ENCODE results near the gene C3orf70.
A peak's percentile ranks its signal among the peaks of the same experiment; 100 is the strongest.

C3orf70 gene

GRCh38 chr3:185079625-185080024 lies 73.2 kb downstream of the C3orf70 start:
- H3K4me1 ChIP-seq (ENCODE audit: control extremely low read depth in 1 of 4, control insufficient read depth in 4 of 4, insufficient read depth in 4 of 4, low read length in 3 of 4), result no peaks in the 10 kb centered on the region
- H3K36me3 ChIP-seq (ENCODE audit: control insufficient read depth in 4 of 4, insufficient read depth in 4 of 4, low read length in 3 of 4), result no peaks in the 10 kb centered on the region
- ChIA-PET POLR2A (no interaction called here), CTCF (interaction anchor here (1.3 to 1.4 kb wide), 2 partner anchors 14 to 96 kb away, joined by 3 read pairs; no protein-coding TSS in a partner anchor)
- H3K27ac ChIP-seq (ENCODE audit: insufficient read depth in 1 of 2, low read depth in 1 of 2, low read length in 2 of 2, poor library complexity in 1 of 2, severe bottlenecking in 2 of 2), result no peak overlapping the region
- no peaks in the 10 kb centered on the region for H3K9me3 ChIP-seq (ENCODE audit: control extremely low read depth in 1 of 5, control insufficient read depth in 4 of 5, insufficient read depth in 2 of 5, low read depth in 1 of 5, low read length in 4 of 5)
- WGBS (ENCODE audit: insufficient coverage), result no CpG with 5 or more reads among the region's 1 CpG
- no peak overlapping the region for H3K4me3 ChIP-seq (ENCODE audit: control insufficient read depth in 1 of 7, extremely low read depth in 1 of 7, insufficient read depth in 4 of 7, low read depth in 2 of 7, low read length in 6 of 7)
- DNase-seq, result no peak
- no peaks in the 10 kb centered on the region for H3K27me3 ChIP-seq (replicated peaks in 2 of 5; ENCODE audit: control insufficient read depth in 4 of 5, insufficient read depth in 5 of 5, low read length in 4 of 5)

DNA sequence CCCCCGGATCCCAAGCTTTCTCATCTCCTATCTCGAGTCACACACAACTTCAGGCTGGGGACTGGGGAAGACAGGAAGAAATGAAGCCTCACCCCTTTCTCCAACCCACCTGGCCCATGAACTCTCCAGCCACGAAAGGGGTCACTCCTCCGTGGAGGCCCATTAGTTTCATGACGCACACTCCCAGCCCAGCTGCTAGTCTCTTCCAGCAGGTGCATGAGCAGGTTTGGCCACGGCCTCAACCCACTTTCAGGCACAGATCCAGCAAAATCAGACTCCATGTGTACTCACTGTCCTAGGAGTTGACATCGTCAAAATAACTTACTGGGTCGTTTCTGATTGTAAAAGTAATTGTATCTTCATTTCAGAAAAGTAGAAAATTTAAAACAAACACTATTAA lies 76.6 kb downstream of the C3orf70 start:
- H3K27me3 ChIP-seq (replicated peaks in 2 of 5; ENCODE audit: control insufficient read depth in 4 of 5, insufficient read depth in 5 of 5, low read length in 4 of 5), result no peaks in the 10 kb centered on the region
- DNase-seq, result no peak
- WGBS (ENCODE audit: insufficient coverage), result 98% methylated on average over 5 of the region's 8 CpGs
- no peaks in the 10 kb centered on the region for H3K4me1 ChIP-seq (ENCODE audit: control extremely low read depth in 1 of 4, control insufficient read depth in 4 of 4, insufficient read depth in 4 of 4, low read length in 3 of 4)
- H3K36me3 ChIP-seq (ENCODE audit: control insufficient read depth in 4 of 4, insufficient read depth in 4 of 4, low read length in 3 of 4), result no peaks in the 10 kb centered on the region
- no peaks in the 10 kb centered on the region for H3K9me3 ChIP-seq (ENCODE audit: control extremely low read depth in 1 of 5, control insufficient read depth in 4 of 5, insufficient read depth in 2 of 5, low read depth in 1 of 5, low read length in 4 of 5)
- POLR2A ChIA-PET, result no interaction called here
- CTCF ChIA-PET, result no interaction called here
- H3K27ac ChIP-seq (ENCODE audit: insufficient read depth in 1 of 2, low read depth in 1 of 2, low read length in 2 of 2, poor library complexity in 1 of 2, severe bottlenecking in 2 of 2), result no peak overlapping the region
- no peak overlapping the region for H3K4me3 ChIP-seq (ENCODE audit: control insufficient read depth in 1 of 7, extremely low read depth in 1 of 7, insufficient read depth in 4 of 7, low read depth in 2 of 7, low read length in 6 of 7)

GRCh38 chr3:185075547-185075946 lies 77.3 kb downstream of the C3orf70 start:
- H3K36me3 ChIP-seq (ENCODE audit: control insufficient read depth in 4 of 4, insufficient read depth in 4 of 4, low read length in 3 of 4), result no peaks in the 10 kb centered on the region
- no peaks in the 10 kb centered on the region for H3K4me1 ChIP-seq (ENCODE audit: control extremely low read depth in 1 of 4, control insufficient read depth in 4 of 4, insufficient read depth in 4 of 4, low read length in 3 of 4)
- ChIA-PET POLR2A (no interaction called here), CTCF (no interaction called here)
- no peaks in the 10 kb centered on the region for H3K9me3 ChIP-seq (ENCODE audit: control extremely low read depth in 1 of 5, control insufficient read depth in 4 of 5, insufficient read depth in 2 of 5, low read depth in 1 of 5, low read length in 4 of 5)
- 98% methylated on average over 13 of the region's 13 CpGs for WGBS (ENCODE audit: insufficient coverage)
- no peak overlapping the region for H3K27ac ChIP-seq (ENCODE audit: insufficient read depth in 1 of 2, low read depth in 1 of 2, low read length in 2 of 2, poor library complexity in 1 of 2, severe bottlenecking in 2 of 2)
- DNase-seq, result no peak
- no peak overlapping the region for H3K4me3 ChIP-seq (ENCODE audit: control insufficient read depth in 1 of 7, extremely low read depth in 1 of 7, insufficient read depth in 4 of 7, low read depth in 2 of 7, low read length in 6 of 7)
- no peaks in the 10 kb centered on the region for H3K27me3 ChIP-seq (replicated peaks in 2 of 5; ENCODE audit: control insufficient read depth in 4 of 5, insufficient read depth in 5 of 5, low read length in 4 of 5)

GRCh38 chr3:185071287-185071800 lies 81.5 kb downstream of the C3orf70 start:
- no peaks in the 10 kb centered on the region for H3K4me1 ChIP-seq (ENCODE audit: control extremely low read depth in 1 of 4, control insufficient read depth in 4 of 4, insufficient read depth in 4 of 4, low read length in 3 of 4)
- H3K9me3 ChIP-seq (ENCODE audit: control extremely low read depth in 1 of 5, control insufficient read depth in 4 of 5, insufficient read depth in 2 of 5, low read depth in 1 of 5, low read length in 4 of 5), result no peaks in the 10 kb centered on the region
- ChIA-PET POLR2A (no interaction called here), CTCF (interaction anchor here (1.4 kb wide), 1 partner anchor 14 kb away, joined by 3 read pairs; no protein-coding TSS in a partner anchor)
- WGBS (ENCODE audit: insufficient coverage), result 73% methylated on average over 7 of the region's 7 CpGs
- no peak for DNase-seq
- no peaks in the 10 kb centered on the region for H3K27me3 ChIP-seq (replicated peaks in 2 of 5; ENCODE audit: control insufficient read depth in 4 of 5, insufficient read depth in 5 of 5, low read length in 4 of 5)
- H3K4me3 ChIP-seq (ENCODE audit: control insufficient read depth in 1 of 7, extremely low read depth in 1 of 7, insufficient read depth in 4 of 7, low read depth in 2 of 7, low read length in 6 of 7), result no peak overlapping the region
- no peaks in the 10 kb centered on the region for H3K36me3 ChIP-seq (ENCODE audit: control insufficient read depth in 4 of 4, insufficient read depth in 4 of 4, low read length in 3 of 4)
- no peak overlapping the region for H3K27ac ChIP-seq (ENCODE audit: insufficient read depth in 1 of 2, low read depth in 1 of 2, low read length in 2 of 2, poor library complexity in 1 of 2, severe bottlenecking in 2 of 2)

- no peak for DNase-seq
- no peaks in the 10 kb centered on the region for H3K27me3 ChIP-seq (replicated peaks in 2 of 5; ENCODE audit: control insufficient read depth in 4 of 5, insufficient read depth in 5 of 5, low read length in 4 of 5)
- no peaks in the 10 kb centered on the region for H3K36me3 ChIP-seq (ENCODE audit: control insufficient read depth in 4 of 4, insufficient read depth in 4 of 4, low read length in 3 of 4)
- 93% methylated on average over 21 of the region's 22 CpGs for WGBS (ENCODE audit: insufficient coverage)
- no peak overlapping the region for H3K27ac ChIP-seq (ENCODE audit: insufficient read depth in 1 of 2, low read depth in 1 of 2, low read length in 2 of 2, poor library complexity in 1 of 2, severe bottlenecking in 2 of 2)
- ChIA-PET POLR2A (no interaction called here), CTCF (interaction anchor here (1.4 kb wide), 1 partner anchor 15 kb away, joined by 3 read pairs; no protein-coding TSS in a partner anchor)
- H3K9me3 ChIP-seq (ENCODE audit: control extremely low read depth in 1 of 5, control insufficient read depth in 4 of 5, insufficient read depth in 2 of 5, low read depth in 1 of 5, low read length in 4 of 5), result no peaks in the 10 kb centered on the region
- H3K4me1 ChIP-seq (ENCODE audit: control extremely low read depth in 1 of 4, control insufficient read depth in 4 of 4, insufficient read depth in 4 of 4, low read length in 3 of 4), result no peaks in the 10 kb centered on the region
- no peak overlapping the region for H3K4me3 ChIP-seq (ENCODE audit: control insufficient read depth in 1 of 7, extremely low read depth in 1 of 7, insufficient read depth in 4 of 7, low read depth in 2 of 7, low read length in 6 of 7)
Observed at GRCh38 chr3:185070491-185071286, 82.2 kb downstream of the C3orf70 start.

DNA sequence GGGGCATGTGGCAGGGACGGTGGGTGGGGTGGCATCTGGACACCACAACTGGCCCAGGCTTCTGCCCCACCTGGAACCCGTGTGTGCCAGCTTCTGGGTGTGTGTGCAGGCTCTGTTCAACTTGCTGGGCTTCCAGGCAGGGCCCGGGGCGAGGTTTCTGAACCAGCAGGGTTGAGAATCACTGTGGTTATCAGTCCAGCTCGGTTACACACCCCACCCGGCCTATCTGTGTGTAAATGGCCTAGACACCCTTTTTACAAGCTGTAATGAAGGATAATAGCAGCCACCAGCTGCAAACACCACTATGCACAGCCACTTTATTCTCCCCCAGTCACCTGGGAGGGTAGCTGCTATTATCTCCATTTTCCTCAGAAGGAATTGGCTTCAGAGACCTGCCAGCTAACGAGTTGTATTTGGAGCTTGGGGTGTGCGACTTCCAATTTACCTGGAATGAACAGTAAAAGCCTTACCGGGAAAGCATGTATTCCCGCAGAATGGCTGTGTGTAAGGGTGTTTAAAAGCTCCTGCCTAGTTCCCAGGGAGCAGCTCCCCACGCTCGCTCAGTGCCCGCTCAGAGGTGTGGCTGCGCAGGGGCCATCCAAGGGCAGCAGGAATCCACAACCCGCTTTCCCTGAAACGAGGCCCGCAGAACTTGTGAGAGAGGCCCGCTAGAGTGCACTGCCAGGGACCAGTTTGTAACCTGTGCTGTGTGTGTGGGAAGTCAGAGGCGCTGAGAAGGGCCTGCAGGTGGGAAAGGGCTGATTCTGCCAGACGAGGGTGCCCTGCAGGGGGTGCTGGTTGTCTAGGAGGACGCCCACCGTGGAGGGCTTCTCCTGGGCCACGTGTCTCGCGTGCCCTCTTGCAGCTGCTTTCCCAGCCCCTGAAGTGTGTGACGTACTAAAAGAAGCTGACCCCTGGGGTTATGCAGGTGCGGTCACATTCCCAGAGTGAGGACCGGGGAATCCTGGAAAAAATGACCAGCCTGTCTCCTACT lies 83.5 kb downstream of the C3orf70 start:
- 96% methylated on average over 25 of the region's 28 CpGs for WGBS (ENCODE audit: insufficient coverage)
- ChIA-PET CTCF (no interaction called here), POLR2A (no interaction called here)
- H3K9me3 ChIP-seq (ENCODE audit: control extremely low read depth in 1 of 5, control insufficient read depth in 4 of 5, insufficient read depth in 2 of 5, low read depth in 1 of 5, low read length in 4 of 5), result no peaks in the 10 kb centered on the region
- peak in 1 of 3 donors; percentile 45 for DNase-seq
- H3K4me1 ChIP-seq (ENCODE audit: control extremely low read depth in 1 of 4, control insufficient read depth in 4 of 4, insufficient read depth in 4 of 4, low read length in 3 of 4), result no peaks in the 10 kb centered on the region
- no peaks in the 10 kb centered on the region for H3K27me3 ChIP-seq (replicated peaks in 2 of 5; ENCODE audit: control insufficient read depth in 4 of 5, insufficient read depth in 5 of 5, low read length in 4 of 5)
- H3K4me3 ChIP-seq (ENCODE audit: control insufficient read depth in 1 of 7, extremely low read depth in 1 of 7, insufficient read depth in 4 of 7, low read depth in 2 of 7, low read length in 6 of 7), result no peak overlapping the region
- no peaks in the 10 kb centered on the region for H3K36me3 ChIP-seq (ENCODE audit: control insufficient read depth in 4 of 4, insufficient read depth in 4 of 4, low read length in 3 of 4)
- H3K27ac ChIP-seq (ENCODE audit: insufficient read depth in 1 of 2, low read depth in 1 of 2, low read length in 2 of 2, poor library complexity in 1 of 2, severe bottlenecking in 2 of 2), result no peak overlapping the region

All from common myeloid progenitor, CD34-positive (primary cell).